22Rv1 (cell line): ENCODE measurements around the gene EEF1B2.

ENCODE experiments used
- ZFX ChIP-seq: fragments of 450-650 bp; IDR thresholded peaks from 2 replicates; pipeline ENCODE4 v1.6.1; 2017; ENCODE audit warnings: antibody characterized with exemption, borderline replicate concordance
- TF ChIP-seq, protein P1 (sequence below): fragments of 450-650 bp; IDR thresholded peaks from 2 replicates; pipeline ENCODE4 v1.5.1; 2017; ENCODE audit warnings: mild to moderate bottlenecking

GRCh38 chr2:206192157-206192556 lies 32.5 kb downstream of the EEF1B2 start:
- TF ChIP-seq, protein P1, sequence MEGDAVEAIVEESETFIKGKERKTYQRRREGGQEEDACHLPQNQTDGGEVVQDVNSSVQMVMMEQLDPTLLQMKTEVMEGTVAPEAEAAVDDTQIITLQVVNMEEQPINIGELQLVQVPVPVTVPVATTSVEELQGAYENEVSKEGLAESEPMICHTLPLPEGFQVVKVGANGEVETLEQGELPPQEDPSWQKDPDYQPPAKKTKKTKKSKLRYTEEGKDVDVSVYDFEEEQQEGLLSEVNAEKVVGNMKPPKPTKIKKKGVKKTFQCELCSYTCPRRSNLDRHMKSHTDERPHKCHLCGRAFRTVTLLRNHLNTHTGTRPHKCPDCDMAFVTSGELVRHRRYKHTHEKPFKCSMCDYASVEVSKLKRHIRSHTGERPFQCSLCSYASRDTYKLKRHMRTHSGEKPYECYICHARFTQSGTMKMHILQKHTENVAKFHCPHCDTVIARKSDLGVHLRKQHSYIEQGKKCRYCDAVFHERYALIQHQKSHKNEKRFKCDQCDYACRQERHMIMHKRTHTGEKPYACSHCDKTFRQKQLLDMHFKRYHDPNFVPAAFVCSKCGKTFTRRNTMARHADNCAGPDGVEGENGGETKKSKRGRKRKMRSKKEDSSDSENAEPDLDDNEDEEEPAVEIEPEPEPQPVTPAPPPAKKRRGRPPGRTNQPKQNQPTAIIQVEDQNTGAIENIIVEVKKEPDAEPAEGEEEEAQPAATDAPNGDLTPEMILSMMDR = no peak
- no peak for TF ChIP-seq ZFX
